ENCODE measurements around the gene TOMM40. TPM values are rescaled to one million over a fixed set of nuclear protein-coding genes. Genes with fewer than 3 reads are reported as not detected.
"Not testable (repeated sequence)": the region's sequence is repeated elsewhere in the genome, so short reads cannot be mapped to it uniquely, and the experiment has no call there.

Gene TOMM40
- polyA plus RNA-seq, 4 donors, result 44.7 to 54.6 (median 47.6) TPM

DNA sequence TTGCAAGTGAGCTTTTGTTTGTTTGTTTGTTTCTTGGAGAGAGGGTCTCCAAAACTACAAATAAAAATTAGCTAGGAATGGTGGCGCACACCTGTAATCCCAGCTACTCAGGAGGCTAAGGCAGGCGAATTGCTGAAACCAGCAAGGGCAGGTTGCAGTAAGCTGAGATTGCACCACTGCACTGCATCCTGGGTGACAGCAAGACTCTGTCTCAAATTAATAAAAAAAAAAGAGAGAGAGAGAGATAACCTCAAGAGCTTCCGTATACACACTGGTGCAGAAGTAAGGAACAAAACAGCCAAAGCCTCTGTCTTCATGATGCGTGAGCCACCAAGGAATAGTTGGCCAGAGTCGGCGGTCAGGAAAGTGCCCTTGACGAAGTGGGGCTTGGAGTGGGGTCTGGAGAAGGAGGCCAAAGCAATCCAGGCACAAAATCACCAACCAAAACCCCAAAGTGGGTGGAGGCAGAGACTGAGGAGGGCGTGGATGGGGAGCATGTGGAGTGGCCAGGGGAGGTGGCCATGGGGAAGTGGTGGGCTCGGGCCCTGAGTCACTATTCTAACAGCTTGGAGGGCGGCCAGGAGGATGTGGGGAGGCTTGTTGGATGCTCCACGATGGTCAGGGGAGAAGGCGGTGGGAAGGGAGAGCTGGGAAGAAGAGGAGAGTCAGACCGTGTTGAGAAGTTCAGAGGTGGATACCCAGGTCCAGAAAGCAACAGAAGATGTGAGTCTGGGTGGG lies 21.2 kb upstream of the TOMM40 start:
- no peak for DNase-seq (ENCODE audit: low read depth in 4 of 4, low spot score in 3 of 4)

DNA sequence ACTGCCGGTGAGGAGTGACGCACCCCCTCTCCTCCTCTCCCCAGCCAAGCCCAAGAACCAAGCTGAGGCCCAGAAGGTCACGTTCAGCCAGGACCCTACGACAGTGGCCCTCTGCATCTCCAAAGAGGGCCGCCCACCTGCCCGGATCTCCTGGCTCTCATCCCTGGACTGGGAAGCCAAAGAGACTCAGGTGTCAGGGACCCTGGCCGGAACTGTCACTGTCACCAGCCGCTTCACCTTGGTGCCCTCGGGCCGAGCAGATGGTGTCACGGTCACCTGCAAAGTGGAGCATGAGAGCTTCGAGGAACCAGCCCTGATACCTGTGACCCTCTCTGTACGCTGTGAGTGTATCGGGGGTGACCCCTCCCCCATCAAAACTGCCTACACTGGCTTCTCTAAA lies 19.2 kb upstream of the TOMM40 start:
- DNase-seq (ENCODE audit: low read depth in 4 of 4, low spot score in 3 of 4), result no peak

DNA sequence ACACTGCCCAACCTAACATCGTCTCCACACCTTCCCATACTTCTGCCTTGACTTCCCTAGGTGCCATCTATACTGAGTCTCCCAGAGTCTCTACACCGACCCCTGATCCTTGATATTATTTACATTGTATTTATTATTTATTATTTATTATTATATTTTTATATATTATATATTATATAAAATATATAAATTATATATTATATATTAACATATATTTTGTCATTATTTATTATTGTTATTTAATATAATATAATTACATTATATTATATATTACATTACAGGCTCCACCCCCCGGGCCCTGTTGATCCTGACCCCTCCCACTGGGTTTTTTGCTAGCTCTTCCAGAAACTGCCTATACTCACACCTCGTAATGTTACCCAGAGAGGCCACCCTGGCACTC lies 18.4 kb upstream of the TOMM40 start:
- DNase-seq (ENCODE audit: low read depth in 4 of 4, low spot score in 3 of 4), result no peak

DNA sequence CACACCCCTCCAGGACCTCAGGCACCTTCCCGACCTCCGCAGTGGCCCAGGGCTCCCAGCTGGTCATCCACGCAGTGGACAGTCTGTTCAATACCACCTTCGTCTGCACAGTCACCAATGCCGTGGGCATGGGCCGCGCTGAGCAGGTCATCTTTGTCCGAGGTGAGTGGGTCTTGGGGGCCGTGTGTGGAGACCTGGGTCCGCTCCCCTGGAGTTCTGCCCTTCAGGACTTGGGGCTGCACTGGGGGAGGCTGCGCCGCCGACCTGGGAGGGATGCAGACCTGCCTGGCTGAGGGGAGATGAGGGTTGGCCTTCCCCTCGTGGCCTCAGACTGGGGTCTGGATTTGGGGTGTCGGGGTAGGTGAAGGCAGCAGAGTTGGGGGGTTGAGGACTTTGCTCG lies 16.7 kb upstream of the TOMM40 start:
- DNase-seq (ENCODE audit: low read depth in 4 of 4, low spot score in 3 of 4), result no peak

DNA sequence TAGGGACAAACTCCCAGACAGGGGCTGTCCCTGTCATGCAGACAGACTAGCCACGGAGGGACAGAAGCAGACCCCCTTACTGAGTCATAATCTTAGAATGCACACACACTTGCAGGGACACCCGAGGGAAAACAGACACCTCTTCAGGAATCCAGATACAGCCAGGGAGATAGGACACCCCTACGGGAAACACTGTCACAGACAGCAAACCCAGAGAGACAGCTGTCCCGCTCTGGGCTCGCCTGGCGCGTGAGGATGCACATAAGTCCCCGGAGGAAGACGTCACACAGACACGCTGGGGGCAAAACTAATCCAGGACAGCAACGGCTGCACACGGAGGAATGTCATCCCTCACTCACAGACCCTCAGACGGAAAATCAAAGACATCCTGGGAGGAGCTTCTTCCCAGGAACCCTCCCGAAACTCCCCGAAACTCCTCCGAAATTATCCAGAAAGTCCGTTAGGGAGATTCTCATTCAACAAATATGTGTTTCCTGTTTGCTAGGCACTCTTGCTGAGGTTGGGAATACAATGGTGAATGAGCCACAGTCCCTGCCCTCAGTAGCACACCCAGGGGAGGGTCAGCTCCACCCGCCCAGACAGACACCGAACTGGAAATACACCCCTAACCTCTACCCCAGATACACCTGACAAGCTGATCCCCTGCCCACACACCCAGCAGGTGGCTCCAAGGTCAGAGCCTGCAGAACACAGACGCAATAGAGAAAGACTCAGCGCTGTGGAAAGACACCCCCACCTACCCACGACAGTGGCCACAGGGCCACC lies 15.2 kb upstream of the TOMM40 start:
- no peak for DNase-seq (ENCODE audit: low read depth in 4 of 4, low spot score in 3 of 4)

DNA sequence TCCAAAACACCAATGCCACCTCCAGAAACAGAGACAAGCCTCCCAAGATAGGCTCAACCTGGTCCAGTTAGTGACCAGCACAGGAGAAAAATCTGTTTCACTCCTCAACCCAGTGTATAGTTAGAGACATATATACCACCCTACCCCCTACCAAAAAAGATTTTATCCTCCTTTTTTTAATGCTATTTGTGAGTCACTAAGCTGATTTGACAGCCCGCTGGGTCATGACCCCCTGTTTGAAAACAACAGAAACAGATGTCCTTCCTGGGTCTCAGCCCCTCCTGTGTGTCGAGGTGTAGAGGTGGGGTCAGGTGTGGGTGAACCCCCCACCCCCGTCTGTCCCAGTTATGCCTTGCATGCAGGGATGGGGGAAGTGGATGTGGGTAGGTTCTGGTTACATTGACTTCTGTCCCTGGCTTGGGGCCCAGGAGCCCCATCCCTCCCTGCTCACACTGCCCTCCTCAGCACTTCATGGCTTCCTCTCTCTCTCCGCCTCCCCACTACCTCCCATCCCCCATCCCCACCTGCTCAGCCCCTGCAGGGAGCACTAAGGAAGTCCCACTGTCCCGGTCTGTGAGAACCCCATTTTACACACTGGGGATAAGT lies 14.0 kb upstream of the TOMM40 start:
- no peak for DNase-seq (ENCODE audit: low read depth in 4 of 4, low spot score in 3 of 4)

DNA sequence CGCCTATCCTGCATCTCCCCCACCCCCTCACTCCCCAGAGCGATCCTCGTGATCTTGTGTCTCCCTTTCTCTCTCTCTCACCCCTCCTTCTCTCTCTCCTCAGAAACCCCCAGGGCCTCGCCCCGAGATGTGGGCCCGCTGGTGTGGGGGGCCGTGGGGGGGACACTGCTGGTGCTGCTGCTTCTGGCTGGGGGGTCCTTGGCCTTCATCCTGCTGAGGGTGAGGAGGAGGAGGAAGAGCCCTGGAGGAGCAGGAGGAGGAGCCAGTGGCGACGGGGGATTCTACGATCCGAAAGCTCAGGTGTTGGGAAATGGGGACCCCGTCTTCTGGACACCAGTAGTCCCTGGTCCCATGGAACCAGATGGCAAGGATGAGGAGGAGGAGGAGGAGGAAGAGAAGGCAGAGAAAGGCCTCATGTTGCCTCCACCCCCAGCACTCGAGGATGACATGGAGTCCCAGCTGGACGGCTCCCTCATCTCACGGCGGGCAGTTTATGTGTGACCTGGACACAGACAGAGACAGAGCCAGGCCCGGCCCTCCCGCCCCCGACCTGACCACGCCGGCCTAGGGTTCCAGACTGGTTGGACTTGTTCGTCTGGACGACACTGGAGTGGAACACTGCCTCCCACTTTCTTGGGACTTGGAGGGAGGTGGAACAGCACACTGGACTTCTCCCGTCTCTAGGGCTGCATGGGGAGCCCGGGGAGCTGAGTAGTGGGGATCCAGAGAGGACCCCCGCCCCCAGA lies 12.8 kb upstream of the TOMM40 start:
- DNase-seq (ENCODE audit: low read depth in 4 of 4, low spot score in 3 of 4), result no peak

DNA sequence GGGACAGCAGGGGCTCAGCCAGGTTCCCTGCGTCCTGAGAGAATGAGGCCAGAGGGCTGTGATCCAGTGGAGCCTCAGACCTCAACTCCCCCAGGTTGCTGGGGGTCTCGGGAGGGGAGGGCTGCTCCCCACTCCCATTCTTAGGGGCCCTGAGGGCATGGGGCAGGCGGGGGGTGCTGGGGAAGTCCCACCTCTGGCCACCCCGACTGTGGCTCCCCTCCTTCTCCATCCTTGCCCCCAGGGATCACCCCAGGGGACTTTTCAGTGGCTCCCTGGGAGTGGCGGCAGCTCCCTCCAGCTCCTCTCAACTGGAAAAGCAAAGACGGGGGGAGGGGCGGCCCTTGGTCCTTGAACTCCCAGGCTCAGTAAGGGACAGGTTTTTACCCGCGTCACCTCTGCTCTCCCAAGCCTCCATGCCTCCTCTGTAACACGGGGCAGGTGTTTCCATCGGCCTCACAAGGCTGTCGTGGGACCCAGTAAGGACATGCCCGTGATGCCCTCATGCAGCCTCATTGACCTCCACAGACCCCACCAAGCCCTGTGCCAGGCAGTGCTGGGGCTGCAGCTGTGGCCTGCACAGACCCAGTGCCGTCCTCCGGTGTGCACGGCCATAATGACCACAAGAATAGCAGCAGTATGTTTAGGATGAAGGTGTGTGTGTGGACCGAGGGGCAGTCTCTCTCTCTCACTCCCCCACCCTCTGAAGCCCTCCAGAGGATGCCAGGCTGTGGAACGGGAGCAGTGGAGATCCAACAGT lies 11.6 kb upstream of the TOMM40 start:
- no peak for DNase-seq (ENCODE audit: low read depth in 4 of 4, low spot score in 3 of 4)

DNA sequence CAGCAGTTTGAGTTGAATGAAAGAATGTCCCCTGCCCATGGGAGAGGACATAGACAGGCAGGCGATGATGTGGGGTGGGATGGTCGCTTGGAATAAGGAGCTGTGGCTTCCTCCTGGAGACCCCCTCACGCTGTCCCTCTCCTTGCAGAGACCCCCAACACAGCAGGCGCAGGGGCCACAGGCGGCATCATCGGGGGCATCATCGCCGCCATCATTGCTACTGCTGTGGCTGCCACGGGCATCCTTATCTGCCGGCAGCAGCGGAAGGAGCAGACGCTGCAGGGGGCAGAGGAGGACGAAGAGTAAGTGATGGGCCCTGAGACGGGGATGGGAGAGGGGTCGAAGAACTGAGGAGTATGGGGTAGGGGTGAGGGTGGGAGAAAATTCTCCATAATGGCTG lies 9.0 kb upstream of the TOMM40 start:
- no peak for DNase-seq (ENCODE audit: low read depth in 4 of 4, low spot score in 3 of 4)

DNA sequence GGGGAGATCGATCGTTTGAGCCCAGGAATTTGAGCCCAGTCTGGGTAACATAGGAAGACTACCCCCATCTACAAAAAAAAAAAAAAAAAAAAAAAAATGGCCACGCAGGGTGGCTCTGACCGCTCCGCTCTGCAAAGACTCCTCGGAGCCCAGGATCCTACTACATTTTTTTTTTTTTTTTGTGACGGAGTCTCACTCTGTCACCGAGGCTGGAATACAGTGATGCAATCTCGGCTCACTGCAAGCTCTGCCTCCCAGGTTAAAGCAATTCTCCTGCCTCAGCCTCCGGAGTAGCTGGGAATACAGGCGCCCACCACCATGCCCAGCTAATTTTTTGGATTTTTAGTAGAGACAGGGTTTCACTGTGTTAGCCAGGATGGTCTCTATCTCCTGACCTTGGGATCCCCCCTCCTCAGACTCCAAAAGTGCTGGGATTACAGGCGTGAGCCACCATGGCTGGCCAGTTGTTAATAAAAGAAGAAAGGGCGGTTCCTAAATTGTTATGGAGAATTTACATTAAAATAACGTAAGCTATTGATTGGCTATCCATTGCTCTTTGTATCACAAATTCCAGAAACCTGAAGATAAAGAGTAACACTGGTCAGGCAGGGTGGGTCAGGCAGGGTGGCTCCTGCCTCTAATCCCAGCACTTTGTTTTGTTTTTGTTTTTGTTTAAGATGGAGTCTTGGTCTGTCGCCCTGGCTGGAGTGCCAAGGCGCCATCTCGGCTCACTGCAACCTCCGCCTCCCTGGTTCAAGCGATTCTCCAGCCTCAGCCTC lies 8.2 kb upstream of the TOMM40 start:
- not testable (repeated sequence) for DNase-seq (ENCODE audit: low read depth in 4 of 4, low spot score in 3 of 4)

DNA sequence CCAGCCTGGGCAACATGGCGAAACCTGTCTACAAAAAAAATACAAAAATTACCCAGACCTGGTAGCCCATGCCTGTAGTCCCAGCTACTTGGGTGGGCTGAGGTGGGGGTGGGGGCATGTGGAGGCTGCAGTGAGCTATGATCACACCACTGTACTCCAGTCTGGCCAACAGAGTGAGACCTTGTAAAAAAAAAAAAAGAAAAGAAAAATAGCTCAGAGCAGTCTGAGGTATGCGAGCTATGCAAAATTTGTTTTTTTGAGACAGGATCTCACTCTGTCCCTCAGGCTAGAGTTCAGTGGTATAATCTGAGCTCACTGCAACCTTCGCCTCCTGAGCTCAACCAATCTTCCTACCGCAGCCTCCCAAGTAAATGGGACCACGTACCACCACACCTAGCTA lies 7.1 kb upstream of the TOMM40 start:
- DNase-seq (ENCODE audit: low read depth in 4 of 4, low spot score in 3 of 4), result no peak

DNA sequence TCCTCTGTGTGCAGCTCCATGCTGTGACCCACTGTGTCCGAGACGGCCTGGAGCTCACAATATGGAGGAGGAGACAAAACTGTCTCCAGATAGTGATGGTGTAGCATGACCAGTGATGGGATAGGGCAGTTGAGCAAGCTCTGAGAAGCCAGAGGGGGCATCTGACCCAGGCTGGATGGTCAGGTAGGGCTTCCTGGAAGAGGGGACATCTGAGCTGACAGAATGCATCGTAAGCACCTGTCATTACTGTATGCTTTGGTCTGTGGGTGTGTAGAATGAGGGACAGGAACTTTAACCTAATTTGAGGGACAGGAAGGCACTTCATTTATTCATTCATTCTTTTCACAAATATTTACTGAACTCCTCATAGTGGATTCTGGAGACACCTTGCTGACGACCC lies 6.5 kb upstream of the TOMM40 start:
- no peak for DNase-seq (ENCODE audit: low read depth in 4 of 4, low spot score in 3 of 4)

DNA sequence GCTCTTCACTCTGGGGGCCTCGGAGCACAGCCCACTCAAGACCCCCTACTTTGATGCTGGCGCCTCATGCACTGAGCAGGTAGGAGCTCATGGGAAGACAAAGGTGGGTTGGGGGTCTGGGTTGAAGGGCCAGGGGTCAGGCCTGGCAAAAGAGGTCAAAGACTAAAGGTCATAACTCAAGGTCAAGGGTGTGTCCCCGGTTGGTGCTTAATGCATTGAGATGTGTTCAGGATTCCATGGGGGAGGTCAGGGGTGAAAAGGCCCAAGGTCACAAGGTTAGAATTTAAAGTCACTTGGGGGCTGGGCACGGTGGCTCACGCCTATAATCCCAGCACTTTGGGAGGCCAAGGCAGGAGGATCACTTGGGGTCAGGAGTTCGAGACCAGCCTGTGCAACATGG lies 4.9 kb upstream of the TOMM40 start:
- no peak for DNase-seq (ENCODE audit: low read depth in 4 of 4, low spot score in 3 of 4)

DNA sequence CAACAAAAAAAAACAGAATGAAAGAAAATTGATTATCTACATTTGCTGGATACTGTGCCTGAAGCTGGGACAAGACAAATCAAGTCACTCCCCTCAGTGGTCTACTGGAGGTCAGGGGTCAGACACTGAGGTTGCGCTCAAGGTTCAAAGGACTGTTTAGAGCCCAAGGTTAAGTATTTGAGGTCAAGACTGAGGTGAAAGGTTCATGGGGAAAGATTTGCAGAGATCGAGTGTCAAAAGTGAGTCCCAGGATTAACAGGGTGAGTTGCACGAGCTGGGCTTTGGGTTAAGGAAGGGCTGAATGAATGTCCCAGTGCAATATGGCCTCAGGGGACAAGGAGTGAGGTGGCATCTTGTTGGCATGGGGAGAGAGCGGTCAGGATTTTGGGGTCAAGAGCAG lies 3.4 kb upstream of the TOMM40 start:
- no peak for DNase-seq (ENCODE audit: low read depth in 4 of 4, low spot score in 3 of 4)

DNA sequence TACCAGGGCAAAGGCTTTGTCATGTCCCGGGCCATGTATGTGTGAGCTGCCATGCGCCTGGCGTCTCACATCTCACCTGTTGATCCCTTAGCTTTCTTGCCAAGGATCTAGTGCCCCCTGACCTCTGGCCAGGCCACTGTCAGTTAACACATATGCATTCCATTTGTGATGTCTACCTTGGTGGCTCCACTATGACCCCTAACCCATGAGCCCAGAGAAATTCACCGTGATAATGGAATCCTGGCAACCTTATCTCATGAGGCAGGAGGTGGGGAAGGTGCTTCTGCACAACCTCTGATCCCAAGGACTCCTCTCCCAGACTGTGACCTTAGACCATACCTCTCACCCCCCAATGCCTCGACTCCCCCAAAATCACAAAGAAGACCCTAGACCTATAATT lies 2.7 kb upstream of the TOMM40 start:
- not testable (repeated sequence) for DNase-seq (ENCODE audit: low read depth in 4 of 4, low spot score in 3 of 4)

DNA sequence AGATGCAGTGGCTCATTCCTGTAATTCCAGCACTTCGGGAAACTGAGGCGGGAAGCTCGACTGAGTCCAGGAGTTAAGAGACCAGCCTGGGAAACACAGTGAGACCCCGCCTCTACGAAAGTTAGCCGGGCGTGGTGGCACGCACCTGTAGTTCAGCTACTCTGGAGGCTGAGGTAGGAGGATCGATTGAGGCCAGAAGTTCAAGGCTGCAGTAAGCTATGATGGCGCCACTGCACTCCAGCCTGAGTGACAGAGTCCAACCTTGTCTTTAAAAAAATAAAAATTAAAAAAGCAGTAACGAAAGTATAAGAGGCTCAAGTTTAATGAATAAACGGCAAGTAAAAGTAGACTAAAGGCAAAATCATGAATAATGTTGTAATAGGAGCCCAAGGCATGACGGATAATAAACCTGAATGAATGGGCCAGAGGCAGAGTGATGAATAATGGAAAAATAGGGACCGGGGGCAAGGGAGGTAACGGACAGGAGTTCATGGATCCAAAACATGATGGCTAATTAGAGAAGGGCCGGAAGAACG lies 1.2 kb upstream of the TOMM40 start:
- DNase-seq (ENCODE audit: low read depth in 4 of 4, low spot score in 3 of 4), result no peak

DNA sequence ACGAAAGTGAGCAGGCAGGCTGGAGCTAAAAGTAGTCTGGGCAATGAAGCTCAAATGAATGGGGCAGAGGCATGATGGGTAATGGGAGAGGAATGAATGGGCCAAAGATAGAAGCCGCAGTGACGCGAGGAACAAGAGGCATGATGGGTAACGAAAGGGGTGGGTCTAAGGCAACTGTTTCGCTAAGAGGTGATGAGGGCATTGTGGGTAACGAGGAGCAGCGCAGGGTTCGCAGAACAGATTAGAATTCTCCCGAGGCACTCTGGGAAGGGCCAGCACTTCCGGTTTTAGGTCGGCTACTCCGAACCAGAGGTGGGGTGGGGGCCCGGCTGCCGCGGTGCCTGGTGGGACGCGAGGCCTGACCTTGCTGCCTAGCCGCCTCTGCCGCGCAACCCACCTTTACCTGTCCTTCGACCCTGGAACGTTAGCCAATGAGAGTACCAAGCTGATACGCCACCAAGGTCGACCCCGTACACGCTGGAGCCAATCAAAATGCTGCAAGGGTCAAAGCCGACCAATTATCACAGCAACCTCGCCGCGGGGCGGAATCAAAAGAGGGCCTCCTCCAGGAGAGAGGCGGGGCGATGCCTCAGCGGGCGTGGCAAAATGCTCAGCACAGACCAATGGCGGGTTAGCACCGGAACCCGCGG lies 563 bp upstream of the TOMM40 start:
- DNase-seq (ENCODE audit: low read depth in 4 of 4, low spot score in 3 of 4), result peak in 3 of 4 donors; percentile 99 to 100 (median 99)

DNA sequence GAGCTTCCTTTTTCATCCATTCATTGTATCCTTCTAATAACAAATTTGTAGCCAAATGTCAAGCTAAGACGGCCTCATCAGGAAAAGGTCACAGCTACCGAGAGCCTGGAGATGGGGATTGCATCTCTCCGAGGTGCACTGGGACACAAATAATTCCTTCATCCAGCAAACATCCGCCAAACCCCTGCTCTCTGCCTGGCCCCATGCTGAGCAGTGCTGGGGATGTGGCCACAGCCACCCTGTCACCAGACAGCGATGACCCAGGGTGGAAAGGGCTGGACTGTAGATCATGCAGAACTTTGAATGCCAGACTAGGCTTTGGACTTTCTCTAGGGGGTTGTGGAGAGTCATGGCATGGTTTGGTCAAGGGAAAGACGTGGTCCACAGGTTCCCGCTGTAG lies 1.9 kb downstream of the TOMM40 start:
- no peak for DNase-seq (ENCODE audit: low read depth in 4 of 4, low spot score in 3 of 4)
